K562 (cell line): ENCODE measurements around the gene VPS33A. TPM values are rescaled to one million over a fixed set of nuclear protein-coding genes. Genes with fewer than 3 reads are reported as not detected.

ENCODE experiments used
- ERF ChIP-seq: fragments of 450-650 bp; formaldehyde crosslinking; IDR thresholded peaks from 2 replicates; pipeline ENCODE4 v1.4.0; 2020; ENCODE audit warnings: mild to moderate bottlenecking, mixed read lengths
- MGA ChIP-seq: fragments of 450-650 bp; IDR thresholded peaks from 2 replicates; pipeline ENCODE4 v1.6.1; 2016; ENCODE audit warnings: mild to moderate bottlenecking, moderate library complexity
- NR4A1 ChIP-seq, 2 experiments: fragments of 250-450 bp in 1 of 2; fragments of 450-650 bp in 1 of 2; sonication (Bioruptor Pico) in 1 of 2; IDR thresholded peaks; 2 replicates each; pipeline versions ENCODE4 v1.4.0 to v1.6.1; 2016 to 2020; ENCODE audit warnings: mild to moderate bottlenecking in 2 of 2, missing compliant biosample characterization in 1 of 2, missing genetic modification characterization in 1 of 2, moderate library complexity in 1 of 2
- POLR2H ChIP-seq: IDR thresholded peaks from 2 replicates; pipeline ENCODE4 v1.6.1; 2016; ENCODE audit warnings: missing genetic modification characterization, low read depth, mild to moderate bottlenecking, control low read depth, missing compliant biosample characterization, moderate library complexity
- ZBED1 ChIP-seq: IDR thresholded peaks from 2 replicates; pipeline ENCODE4 v1.6.1; 2014
- ZNF184 ChIP-seq: sonication (generic); formaldehyde crosslinking; IDR thresholded peaks from 2 replicates; pipeline ENCODE4 v1.5.0; 2020; ENCODE audit warnings: missing genetic modification reagents
- polyA plus RNA-seq, 8 experiments: library from polyadenylated mRNA; depleted of rRNA in 4 of 8; stranded (reverse) in 5 of 8; unstranded in 3 of 8; fragments of >200 nt; fragmentation: Nextera tagmentation in 2 of 8; fragmentation: Illumina TruSeq in 1 of 8; extraction: Ambion mirVana in 2 of 8; extraction: Trizol in 1 of 8; gene quantifications; 2 replicates each; pipeline versions ENCODE4 v1.2.1 to v1.2.3, GENCODE V29; 2011 to 2014; ENCODE audit warnings: inconsistent platforms in 1 of 8, missing spikeins in 1 of 8
- total RNA-seq, 7 experiments: library from RNA; depleted of rRNA in 6 of 7; stranded (reverse); fragments of >200 nt in 6 of 7; fragmentation: Illumina TruSeq in 2 of 7; extraction: Trizol in 2 of 7; gene quantifications; 2 replicates each; pipeline versions ENCODE4 v1.2.1 to v1.2.3, GENCODE V29; 2011 to 2021; ENCODE audit warnings: low replicate concordance in 1 of 7

The VPS33A gene
- total and polyA plus RNA-seq, 9 of the 15 experiments (the other 6 are each of a cell fraction or from before 2014, with no cell fraction given) = 10.6 to 34.3 (median 25.3) TPM

DNA sequence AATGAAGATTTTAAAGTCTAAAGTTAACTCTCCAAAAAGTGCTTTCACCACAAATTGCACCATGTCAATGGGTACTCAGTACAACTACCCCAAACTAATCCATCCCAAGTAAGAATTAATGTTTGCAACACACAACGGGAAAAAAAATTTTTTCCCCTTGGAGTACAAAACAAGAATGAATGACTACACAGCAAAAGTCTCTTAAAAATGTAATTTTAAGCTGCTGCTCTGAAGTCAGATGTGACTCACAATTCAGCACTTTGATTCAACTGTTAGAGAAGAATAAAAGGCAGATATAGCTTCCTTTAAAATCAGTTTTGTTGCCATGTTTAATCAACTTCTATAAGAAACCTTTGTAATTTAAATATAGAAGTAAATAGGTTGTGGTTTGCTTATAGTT is 42.5 kb upstream of the VPS33A start (continued):
- TF ChIP-seq MGA = no peak
- TF ChIP-seq ZNF184 (CRISPR knock-in tag) = no peak
- TF ChIP-seq NR4A1 (CRISPR knock-in tag; IDR thresholded peaks at IDR 0.05) = no peak
- no peak for TF ChIP-seq NR4A1 (tag; IDR thresholded peaks at IDR 0.05)
- no peak for TF ChIP-seq POLR2H
- TF ChIP-seq ZBED1 = no peak
- TF ChIP-seq ERF (CRISPR knock-in tag) = no peak
